ENCODE data around the gene TNIP2. TPM values are rescaled to one million over a fixed set of nuclear protein-coding genes. Genes with fewer than 3 reads are reported as not detected.
A peak's percentile ranks its signal among the peaks of the same experiment; 100 is the strongest.
"Not testable (repeated sequence)": the region's sequence is repeated elsewhere in the genome, so short reads cannot be mapped to it uniquely, and the experiment has no call there.

Gene TNIP2
- total RNA-seq, 1 donor from 2014 or later: 72.4 TPM

- peak; percentile 41 for DNase-seq (ENCODE audit: low read depth)
These were observed 37.7 kb upstream of the TNIP2 start for GRCh38 chr4:2793586-2794485.

GRCh38 chr4:2792711-2793585 is 36.8 kb upstream of the TNIP2 start, which contains the start of gene SH3BP2:
Gene SH3BP2, plus strand, starts transcription at chr4:2793085. Its CDS starts 27,533 bp downstream, at chr4:2820618.
- no peak for DNase-seq (ENCODE audit: low read depth)

GRCh38 chr4:2792396-2792710 is 36.2 kb upstream of the TNIP2 start:
- no peak for DNase-seq (ENCODE audit: low read depth)

DNA sequence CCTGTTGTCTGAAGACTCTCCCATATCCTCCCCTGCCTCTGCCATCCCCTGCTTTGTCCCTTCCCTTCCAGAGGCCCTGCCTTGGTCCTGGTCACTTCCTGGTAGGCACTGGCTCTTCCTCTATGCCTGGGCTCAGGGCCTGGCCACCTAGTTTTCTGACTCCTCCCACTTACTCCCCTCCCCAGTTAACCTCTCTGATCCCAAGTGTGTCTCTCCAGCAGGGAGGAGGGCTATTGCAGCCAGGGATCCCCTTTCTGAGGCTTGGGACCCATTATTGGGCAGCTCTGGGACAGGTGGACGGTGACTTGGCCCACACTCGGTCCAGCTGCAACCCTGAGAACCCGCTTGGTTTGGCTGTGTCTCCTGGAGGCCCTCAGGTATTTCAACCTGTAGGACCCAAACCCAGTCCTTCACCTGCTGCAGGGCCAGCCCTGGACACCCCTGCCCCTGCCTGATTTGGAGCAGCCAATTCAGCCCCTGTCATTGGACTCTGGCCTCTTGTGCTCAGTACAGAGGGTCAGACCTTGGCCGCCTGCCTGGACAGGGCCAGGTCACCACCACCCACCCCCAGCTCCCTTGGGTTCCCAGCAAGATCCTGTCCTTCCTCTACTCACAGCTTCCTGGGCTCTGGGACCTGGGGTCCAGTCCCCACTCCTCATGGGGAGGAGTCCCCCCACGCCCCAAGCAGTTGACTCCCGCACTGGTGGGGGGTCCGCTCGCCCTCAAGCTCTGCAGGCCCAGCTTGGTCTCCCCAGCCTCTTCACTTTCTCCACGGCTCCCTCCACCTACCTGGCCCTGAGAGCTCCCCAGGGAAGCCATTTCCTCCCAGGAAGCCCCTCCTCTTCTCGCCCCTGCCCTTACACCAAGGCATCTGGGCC is 35.6 kb upstream of the TNIP2 start:
- no peak for DNase-seq (ENCODE audit: low read depth)

DNA sequence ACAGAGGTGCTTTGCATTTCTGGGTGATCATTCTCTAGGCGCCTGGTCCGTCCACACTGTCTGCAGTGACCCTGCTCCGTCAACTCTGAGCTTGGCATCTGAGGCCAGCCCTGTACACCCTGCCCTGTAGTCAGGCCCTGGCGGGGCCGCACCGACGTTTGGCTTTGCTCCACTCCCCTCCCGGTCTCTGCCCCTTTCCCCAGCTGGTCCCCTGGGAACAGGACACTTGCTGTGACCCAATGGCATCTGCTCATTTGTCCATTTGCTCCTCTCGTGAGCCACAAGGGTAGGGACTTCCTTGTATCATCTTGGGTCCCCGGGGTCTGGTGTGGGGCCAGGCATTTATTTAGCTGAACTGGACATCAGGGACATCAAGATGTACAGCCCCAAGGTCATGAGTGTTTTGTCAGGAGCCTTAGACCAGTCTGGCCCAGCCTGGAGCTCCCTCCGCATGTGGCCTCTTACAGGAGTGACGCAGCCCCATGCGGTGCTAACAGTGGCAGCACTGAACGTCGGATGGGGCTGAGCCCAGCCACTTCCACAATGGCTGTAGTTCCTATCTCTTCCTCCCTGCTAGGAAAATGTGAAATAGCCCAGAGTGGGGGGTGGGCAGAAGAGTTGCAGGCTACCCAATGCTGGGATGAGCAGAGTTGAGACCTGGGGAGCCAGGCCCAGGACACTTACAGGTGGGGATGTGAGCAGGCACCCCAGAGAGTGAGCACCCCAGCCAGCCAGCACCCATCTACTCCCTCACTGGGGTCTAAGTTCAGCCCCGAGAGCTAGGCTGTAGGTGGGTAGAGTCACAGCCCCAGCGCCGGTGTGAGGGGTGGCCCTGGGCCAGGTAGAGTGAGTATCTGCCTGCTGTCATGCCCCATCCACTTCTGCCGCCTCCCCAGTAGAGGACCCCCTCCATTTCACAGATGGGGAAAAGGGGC is 34.7 kb upstream of the TNIP2 start:
- no peak for DNase-seq (ENCODE audit: low read depth)

- DNase-seq (ENCODE audit: low read depth): no peak
These were observed 33.9 kb upstream of the TNIP2 start for GRCh38 chr4:2789793-2790582.

- DNase-seq (ENCODE audit: low read depth): no peak
These were observed 33.2 kb upstream of the TNIP2 start for GRCh38 chr4:2789351-2789750.

- no peak for DNase-seq (ENCODE audit: low read depth)
These were observed 32.5 kb upstream of the TNIP2 start for GRCh38 chr4:2788532-2789103.

DNA sequence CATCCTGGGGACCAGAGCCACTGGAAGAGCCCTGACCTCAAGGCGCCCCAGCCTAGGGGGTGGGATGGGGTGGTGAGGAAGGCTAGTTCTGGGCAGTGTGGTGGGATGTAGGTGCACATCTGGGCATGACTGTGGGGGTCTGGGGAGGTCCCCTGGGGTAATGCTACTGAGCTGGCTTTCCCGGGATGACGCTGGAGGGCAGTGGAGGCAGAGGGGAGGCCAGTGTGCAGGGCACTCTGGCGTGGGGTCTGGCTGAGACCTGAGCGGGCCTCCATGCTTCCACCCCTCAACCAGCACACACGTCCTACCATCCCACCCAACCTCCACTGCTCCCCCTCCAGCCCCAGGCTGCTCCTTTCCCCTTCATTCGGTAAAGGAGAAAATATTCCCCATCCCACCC is 32.0 kb upstream of the TNIP2 start:
- no peak for DNase-seq (ENCODE audit: low read depth)

DNA sequence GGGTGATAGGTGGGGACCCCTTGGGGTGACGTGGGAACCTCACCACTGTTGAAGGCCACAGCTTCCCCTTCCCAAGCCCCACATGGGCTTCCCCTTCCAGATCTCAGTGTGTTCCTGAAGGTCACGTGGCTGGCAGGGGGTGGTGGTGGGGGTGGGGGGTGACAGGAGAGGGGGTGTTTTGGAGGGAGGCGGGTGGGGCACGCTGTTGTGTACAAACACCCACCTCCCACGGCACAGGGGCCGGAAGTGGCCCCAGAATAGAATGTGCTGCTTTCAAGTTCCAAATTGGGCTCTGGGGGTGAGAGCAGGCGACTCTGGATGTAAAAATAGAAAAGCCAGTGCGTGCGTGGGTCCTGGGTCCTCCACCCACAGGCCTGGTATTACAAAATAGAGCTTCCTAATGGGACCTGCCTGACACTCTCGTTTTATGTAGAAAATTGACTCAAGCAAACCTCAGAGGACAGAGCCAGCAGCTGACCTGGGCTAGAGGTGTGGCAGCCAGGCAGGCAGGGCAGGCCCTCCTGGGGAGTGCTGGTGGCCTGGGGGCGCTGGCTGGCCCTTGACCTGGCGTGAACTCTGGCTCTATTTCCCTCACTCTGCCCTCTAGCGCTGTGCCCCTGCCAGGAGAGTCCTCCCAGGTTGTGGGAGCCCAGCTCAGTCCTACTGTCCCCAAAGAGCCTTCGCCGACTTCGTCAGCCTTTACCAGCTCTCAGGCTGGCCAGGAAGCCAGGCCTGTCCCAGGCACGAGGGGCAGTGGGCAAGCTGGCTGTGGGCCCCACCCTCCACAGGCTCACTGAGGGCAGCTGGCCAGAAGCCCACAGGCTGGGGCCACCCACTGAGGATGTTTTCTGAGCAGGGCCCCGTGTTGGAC is 31.3 kb upstream of the TNIP2 start:
- no peak for DNase-seq (ENCODE audit: low read depth)

GRCh38 chr4:2786794-2787229 is 30.7 kb upstream of the TNIP2 start:
- DNase-seq (ENCODE audit: low read depth): no peak

GRCh38 chr4:2786152-2786671 is 30.1 kb upstream of the TNIP2 start:
- DNase-seq (ENCODE audit: low read depth): no peak

DNA sequence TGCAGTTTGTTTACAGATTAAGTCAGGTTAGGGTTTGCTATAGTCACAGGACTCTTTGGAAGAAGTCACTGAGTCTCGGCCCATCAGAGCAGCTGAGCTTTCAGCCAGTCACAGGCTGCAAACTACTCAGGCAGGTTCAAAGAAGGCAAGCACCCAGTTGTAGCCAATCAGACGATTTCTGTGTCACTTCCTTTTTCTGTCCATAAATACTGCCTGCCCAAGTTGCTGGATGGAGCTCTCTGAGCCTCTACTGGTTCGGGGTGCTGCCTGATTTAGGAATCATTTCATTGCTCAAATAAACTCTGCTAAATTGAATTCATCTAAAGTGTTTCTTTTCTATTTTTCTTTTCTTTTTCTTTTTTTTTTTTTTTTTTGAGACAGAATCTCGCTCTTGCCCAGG is 29.5 kb upstream of the TNIP2 start:
- no peak for DNase-seq (ENCODE audit: low read depth)

DNA sequence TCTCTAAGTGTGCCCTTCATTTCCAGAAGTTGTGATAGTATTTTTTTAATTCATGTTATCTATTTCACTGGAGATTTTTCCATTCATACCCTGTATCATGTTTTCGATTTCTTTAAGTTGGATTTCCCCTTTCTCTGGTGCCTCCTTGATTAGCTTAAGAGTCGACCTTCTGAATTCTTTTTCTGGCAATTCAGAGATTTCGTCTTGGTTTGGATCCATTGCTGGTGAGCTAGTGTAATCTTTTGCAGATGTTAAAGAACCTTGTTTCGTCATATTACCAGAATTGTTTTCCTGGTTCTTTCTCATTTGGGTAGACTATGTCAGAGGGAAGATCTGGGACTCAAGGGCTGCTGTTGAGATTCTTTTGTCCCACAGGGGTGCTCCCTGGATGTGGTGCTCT is 27.7 kb upstream of the TNIP2 start:
- DNase-seq (ENCODE audit: low read depth): no peak

DNA sequence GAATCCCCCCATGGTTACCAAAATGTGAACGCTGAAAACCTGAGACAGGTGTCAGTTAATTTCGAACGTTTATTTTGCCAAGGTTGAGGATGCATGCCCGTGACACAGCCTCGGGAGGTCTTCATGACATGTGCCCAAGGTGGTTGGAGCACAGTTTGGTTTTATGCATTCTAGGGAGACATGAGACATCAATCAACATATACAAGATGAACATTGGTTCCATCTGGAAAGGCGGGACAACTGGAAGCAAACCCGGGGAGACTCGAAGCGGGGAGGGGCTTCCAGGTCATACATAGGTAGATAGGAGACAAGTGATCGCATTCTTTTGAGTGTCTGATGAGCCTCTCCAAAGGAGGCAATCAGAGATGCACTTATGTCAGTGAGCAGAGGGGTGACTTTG is 25.8 kb upstream of the TNIP2 start:
- DNase-seq (ENCODE audit: low read depth): no peak

DNA sequence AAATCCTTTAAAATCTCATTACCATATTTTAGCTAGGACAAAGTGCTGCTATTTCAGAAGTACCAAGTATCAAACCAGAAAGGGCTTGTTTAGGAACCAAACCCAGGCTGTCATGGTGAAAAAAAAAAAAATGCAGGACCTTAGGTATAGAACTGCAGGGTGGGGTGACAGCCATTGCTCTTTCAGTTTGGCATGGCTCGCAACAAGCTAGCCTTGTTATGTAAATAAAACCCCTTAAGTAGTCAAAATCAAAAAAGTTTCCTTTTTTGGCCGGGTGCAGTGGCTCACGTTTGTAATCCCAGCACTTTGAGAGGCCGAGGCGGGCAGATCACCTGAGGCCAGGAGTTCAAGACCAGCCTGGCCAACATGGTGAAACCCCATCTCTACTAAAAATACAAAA is 24.5 kb upstream of the TNIP2 start:
- DNase-seq (ENCODE audit: low read depth): not testable (repeated sequence)

GRCh38 chr4:2771264-2771663 is 15.1 kb upstream of the TNIP2 start:
- DNase-seq (ENCODE audit: low read depth): no peak

GRCh38 chr4:2768921-2769336 is 12.8 kb upstream of the TNIP2 start:
- no peak for DNase-seq (ENCODE audit: low read depth)

Data from renal cortical epithelial cell (primary cell).